NCI-H2107 treated with DMSO at 0.1 percent for 48 hours (cell line): ENCODE measurements around the gene ESPN.

Experiments
- DNase-seq: peaks from one replicate; lab custom pipeline; 2025; ENCODE audit not compliant: unreplicated experiment; lab: John Stamatoyannopoulos, UW

ESPN gene

DNA sequence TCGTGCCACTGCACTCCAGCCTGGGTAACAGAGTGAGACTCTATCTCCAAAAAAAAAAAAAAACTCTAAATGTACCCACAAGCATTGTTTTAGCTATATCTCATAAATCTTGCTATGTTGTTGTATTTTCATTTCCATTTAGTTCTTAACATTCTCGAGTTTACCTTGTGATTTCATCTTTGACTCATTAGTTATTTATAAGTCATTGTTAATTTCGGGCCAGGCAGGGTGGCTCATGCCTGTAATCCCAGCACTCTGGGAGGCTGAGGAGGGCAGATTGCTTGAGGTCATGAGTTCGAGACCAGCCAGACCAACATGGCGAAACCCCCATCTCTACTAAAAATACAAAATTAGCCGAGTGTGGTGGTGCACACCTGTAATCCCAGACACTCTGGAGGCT lies 16.6 kb upstream of the ESPN start:
- DNase-seq = no peak

DNA sequence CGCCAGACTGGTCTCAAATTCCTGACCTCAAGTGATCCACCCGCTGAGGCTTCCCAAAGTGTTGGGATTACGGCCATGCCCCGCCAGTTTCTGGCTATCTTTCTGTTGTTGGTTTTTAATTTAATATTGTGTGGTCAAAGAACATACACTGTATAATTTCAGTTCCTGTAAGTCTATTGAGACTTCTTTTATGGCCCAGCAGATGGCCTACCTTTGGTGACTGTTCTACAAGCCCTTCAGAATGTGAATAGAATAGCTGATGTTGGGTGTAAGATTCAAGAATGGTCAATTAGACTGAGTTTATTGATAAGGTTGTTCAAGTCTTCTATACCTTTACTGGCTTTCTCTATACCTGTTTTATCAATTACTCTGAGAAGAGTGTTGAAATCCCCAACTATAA lies 15.5 kb upstream of the ESPN start:
- no peak for DNase-seq

- no peak for DNase-seq
Observed at GRCh38 chr1:6409733-6410132, 14.8 kb upstream of the ESPN start.

DNA sequence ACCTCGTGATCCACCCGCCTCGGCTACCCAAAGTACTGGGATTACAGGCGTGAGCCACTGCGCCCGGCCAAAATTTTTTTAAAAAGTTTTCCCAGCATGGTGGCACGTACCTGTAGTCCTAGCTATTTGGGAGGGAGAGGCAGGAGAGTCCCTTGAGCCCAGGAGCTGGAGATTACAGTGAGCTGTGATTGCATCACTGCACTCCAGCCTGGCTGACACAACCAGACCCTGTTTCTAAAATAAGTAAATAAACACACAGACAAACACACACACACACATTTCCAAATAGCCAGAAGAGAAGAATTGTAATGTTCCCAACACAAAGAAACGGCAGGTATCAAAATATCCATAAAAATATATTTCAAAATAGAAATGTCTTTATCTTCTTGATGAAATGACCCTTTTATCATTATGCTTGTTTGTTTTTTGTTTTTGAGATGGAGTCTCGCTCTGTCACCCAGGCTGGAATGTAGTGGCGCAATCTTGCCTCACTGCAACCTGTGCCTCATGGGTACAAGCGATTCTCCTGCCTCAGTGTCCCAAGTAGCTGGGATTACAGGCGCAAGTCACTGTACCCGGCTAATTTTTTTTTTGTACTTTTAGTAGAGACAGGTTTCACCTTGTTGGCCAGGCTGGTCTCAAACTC lies 14.2 kb upstream of the ESPN start:
- no peak for DNase-seq

- no peak for DNase-seq
Observed at GRCh38 chr1:6412896-6413295, 11.7 kb upstream of the ESPN start.

- no peak for DNase-seq
Observed at GRCh38 chr1:6414443-6414844, 10.1 kb upstream of the ESPN start.

GRCh38 chr1:6414881-6415626 lies 9.5 kb upstream of the ESPN start:
- no peak for DNase-seq

DNA sequence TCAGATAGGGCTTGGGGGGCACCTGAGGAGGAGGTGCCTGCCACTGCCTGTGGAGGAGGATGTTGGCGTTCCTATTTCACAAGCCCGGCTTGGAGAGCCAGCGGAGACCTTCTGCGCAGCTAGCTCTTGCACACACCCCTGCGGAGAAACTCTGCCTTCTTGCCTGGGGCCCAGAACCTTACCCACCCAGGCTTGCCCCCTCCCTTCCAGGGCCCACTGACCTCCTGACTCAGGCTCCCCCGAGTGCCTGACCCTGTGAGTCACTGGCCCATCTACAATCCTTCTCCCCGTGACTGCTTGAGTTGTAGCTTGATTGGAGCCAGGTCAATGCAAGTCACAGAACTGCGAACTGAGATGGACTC lies 8.3 kb upstream of the ESPN start:
- DNase-seq = no peak

- DNase-seq = no peak
Observed at GRCh38 chr1:6416906-6417305, 7.7 kb upstream of the ESPN start.

DNA sequence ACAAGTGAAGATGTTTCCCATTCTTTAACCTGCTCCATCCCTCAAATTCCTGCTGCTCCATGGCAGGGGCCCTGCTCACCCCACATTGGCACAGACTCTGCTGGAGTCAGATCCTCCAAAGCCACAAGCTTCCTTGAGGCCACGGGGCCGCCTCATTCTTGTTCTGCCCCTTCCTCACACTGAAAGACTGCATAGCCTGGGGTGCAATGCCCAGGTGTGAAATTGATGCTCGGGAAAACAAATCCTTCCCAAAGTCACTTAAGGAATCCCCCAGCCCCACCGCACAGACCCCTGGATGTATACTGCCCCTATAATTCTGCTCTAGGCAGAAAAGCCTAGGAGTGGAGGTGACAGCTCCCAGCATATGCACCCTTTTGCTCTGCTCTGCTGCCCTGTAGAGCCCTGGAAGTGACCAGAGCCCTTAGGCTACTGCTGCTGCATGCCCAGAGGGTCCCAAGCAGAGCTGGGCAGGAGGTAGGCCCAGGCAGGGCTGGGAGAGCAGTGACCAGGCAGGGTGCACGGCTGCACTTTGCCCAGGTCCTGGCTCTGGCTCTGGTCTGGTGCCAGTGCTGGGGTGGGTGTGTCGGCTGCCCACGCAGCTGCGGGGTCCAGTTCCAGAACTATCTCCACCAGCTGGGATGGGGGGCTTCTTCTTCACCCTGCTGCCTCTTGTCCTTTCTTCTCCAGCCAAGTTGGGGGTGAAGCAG lies 6.5 kb upstream of the ESPN start:
- DNase-seq = no peak

DNA sequence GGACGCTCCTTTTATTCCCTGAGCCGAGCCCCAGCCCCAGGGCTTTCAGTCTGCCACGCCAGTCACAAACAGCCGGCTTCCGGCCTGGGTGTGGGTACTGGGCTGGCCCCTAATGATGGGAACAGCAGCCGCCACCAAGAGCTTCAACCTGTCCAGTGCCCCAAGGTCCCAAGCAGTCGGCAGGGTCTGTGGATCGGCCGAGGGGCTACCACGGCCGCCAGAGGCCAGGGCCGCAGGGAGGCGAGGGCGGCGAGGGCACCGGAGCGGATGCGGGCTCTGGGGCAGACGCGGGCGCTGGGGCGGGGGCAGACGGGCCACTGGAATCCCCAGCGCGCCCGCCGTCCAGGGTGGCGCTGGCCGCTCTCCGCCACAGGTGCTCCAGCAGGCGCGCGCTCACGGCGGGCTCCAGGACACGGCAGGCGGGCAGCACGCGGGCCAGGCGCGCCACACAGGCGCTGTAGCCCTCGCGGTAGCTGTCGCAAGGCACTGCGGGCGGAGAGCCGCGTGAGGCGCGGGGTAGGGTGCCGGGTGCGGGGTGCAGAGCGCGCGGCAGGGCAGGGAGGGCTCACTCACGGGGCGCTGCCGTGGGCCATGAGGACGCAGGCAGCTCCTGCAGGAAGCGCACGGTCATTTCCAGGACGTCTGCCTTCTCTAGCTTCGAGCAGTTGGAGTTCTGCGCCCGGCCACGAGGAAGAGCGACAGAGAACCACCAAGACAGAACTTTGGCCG lies 5.7 kb upstream of the ESPN start:
- no peak for DNase-seq

- DNase-seq = no peak
Observed at GRCh38 chr1:6419397-6419803, 5.2 kb upstream of the ESPN start.

- no peak for DNase-seq
Observed at GRCh38 chr1:6419804-6420453, 4.6 kb upstream of the ESPN start, which contains the start of gene HES2. HES2 (minus strand) TSS chr1:6419919; CDS start chr1:6419820, 99 bp downstream.

- no peak for DNase-seq
Observed at GRCh38 chr1:6420454-6421042, 4.0 kb upstream of the ESPN start.

DNA sequence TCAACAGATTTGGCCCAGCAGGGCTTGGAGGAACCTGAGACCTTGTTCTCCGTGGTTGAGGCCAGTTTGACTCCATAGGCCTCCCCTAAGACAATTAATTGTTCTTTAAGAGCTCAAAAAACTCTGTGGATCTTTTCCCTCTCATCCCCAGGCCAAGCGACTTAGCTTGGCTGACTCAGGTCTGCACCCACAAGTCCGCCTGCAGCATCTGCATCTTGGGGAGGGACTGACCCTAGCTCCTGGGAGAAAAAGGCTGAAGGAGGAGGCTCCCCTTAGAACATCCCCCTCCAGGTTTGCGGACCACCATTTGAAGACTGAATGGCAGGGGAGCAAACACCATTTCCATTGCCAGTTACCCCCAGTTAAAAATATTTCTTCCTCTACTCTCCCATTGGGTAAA lies 3.3 kb upstream of the ESPN start:
- DNase-seq = no peak

- peak; percentile 9 for DNase-seq
Observed at GRCh38 chr1:6423321-6423999, 1.1 kb upstream of the ESPN start.

DNA sequence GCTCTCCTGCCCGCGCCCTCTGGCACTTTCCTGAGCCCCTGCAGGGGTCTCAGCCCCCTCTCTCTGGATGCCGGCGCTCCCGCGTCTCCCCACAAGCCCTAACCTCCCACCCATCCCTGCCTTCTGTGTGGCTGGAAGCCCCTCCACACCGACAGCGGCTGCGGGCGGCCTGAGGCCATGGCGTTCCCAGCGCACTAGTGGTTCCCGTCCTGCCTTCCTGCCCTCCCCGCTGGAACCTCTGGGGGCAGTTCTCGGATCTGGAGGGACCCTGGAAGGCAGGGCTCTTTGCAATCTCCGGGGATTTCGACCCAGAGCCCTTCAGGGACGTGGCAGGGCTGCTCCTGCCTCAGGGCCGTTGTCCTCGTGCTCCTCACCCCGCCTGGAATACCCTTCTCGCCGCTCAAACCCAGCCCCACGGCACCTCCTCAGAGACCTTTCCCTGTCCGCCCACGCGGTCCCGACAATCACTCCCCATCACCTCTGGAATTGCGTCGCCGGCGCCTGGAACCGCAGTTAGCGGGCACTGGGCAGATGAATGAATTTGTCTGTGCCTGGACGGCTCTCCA lies 493 bp upstream of the ESPN start:
- DNase-seq = no peak

DNA sequence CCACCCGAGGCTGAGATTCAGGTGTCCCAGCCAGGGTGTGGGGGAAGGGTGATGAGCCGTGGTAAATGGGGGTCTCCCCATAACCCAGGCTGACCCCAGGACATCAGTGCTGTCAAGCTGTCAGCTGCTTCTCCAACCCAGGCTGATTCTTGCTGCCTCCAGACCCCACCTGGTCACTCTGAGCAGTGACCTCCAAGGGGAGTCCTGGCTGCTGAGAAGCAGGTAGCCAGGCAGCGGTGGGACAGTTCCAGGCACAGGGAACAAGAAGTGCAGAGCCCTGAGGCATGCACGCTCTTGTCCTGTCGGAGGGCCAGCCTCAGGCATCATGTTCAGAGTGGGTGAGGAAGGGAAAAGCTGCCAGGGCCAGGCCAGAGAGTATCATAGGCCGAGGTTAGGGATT lies 1.1 kb downstream of the ESPN start:
- no peak for DNase-seq

GRCh38 chr1:6426277-6426971 lies 1.8 kb downstream of the ESPN start:
- DNase-seq = no peak
